H9 (cell line): ENCODE measurements around the gene SERINC3. TPM values are rescaled to one million over a fixed set of nuclear protein-coding genes. Genes with fewer than 3 reads are reported as not detected.

ENCODE experiments used
- DNase-seq: peaks from one replicate; pipeline ENCODE4 v3.0.0-alpha.2; 2017
- H2AFZ ChIP-seq: one replicate; pipeline ENCODE4 v1.6.1; 2013; ENCODE audit warnings: mild to moderate bottlenecking, low read length, control low read depth, moderate library complexity
- H2AK5ac ChIP-seq: 2 replicates; pipeline ENCODE4 v1.6.1; 2013; ENCODE audit warnings: low read length, control low read depth, mixed read lengths; ENCODE audit not compliant: insufficient read length
- H2BK120ac ChIP-seq: one replicate; pipeline ENCODE4 v1.6.1; 2013; ENCODE audit warnings: low read depth, mild to moderate bottlenecking, low read length, control low read depth, inconsistent platforms; ENCODE audit not compliant: poor library complexity, severe bottlenecking
- H2BK12ac ChIP-seq: 2 replicates; pipeline ENCODE4 v1.6.1; 2013; ENCODE audit warnings: low read length, control low read depth, mixed read lengths, low read depth; ENCODE audit not compliant: insufficient read length
- H2BK15ac ChIP-seq: 2 replicates; pipeline ENCODE4 v1.6.1; 2013; ENCODE audit warnings: low read depth, low read length, control low read depth
- H2BK20ac ChIP-seq: one replicate; pipeline ENCODE4 v1.6.1; 2013; ENCODE audit warnings: low read depth, mild to moderate bottlenecking, low read length, control low read depth, inconsistent platforms; ENCODE audit not compliant: poor library complexity, severe bottlenecking
- H2BK5ac ChIP-seq: 2 replicates; pipeline ENCODE4 v1.6.1; 2013; ENCODE audit warnings: low read length, control low read depth, mixed read lengths; ENCODE audit not compliant: insufficient read length
- H3K14ac ChIP-seq: 2 replicates; pipeline ENCODE4 v1.6.1; 2013; ENCODE audit warnings: low read length, control low read depth; ENCODE audit not compliant: insufficient read depth
- H3K18ac ChIP-seq: 2 replicates; pipeline ENCODE4 v1.6.1; 2013; ENCODE audit warnings: low read depth, mild to moderate bottlenecking, mixed read lengths, low read length, control low read depth; ENCODE audit not compliant: insufficient read length
- H3K23ac ChIP-seq: 2 replicates; pipeline ENCODE4 v1.6.1; 2013; ENCODE audit warnings: low read length, control low read depth, mixed read lengths, low read depth; ENCODE audit not compliant: insufficient read length
- H3K23me2 ChIP-seq: 2 replicates; pipeline ENCODE4 v1.6.1; 2013; ENCODE audit warnings: low read depth, mild to moderate bottlenecking, mixed read lengths, low read length, control low read depth; ENCODE audit not compliant: insufficient read length, poor library complexity, severe bottlenecking
- H3K27ac ChIP-seq: 2 replicates; pipeline ENCODE4 v1.5.1; 2013; ENCODE audit warnings: low read length, control low read depth, mixed read lengths, low read depth; ENCODE audit not compliant: insufficient read length
- H3K27me3 ChIP-seq: 2 replicates; pipeline ENCODE4 v1.6.1; 2013; ENCODE audit warnings: low read length, control low read depth, inconsistent platforms; ENCODE audit not compliant: insufficient read depth
- H3K4ac ChIP-seq: 2 replicates; pipeline ENCODE4 v1.6.1; 2013; ENCODE audit warnings: low read depth, mild to moderate bottlenecking, control low read depth, inconsistent platforms, low read length, moderate library complexity
- H3K4me1 ChIP-seq: 2 replicates; pipeline ENCODE4 v1.6.1; 2013; ENCODE audit warnings: low read length, control low read depth, inconsistent platforms; ENCODE audit not compliant: insufficient read depth
- H3K4me2 ChIP-seq: 2 replicates; pipeline ENCODE4 v1.6.1; 2013; ENCODE audit warnings: low read length, control low read depth, mixed read lengths; ENCODE audit not compliant: insufficient read length, insufficient read depth
- H3K56ac ChIP-seq: 2 replicates; pipeline ENCODE4 v1.6.1; 2013; ENCODE audit warnings: low read depth, mild to moderate bottlenecking, mixed read lengths, low read length, control low read depth; ENCODE audit not compliant: insufficient read length
- H3K79me1 ChIP-seq: 2 replicates; pipeline ENCODE4 v1.6.1; 2013; ENCODE audit warnings: low read depth, mild to moderate bottlenecking, moderate library complexity, low read length, control low read depth, inconsistent platforms; ENCODE audit not compliant: insufficient read depth, poor library complexity, severe bottlenecking
- H3K79me2 ChIP-seq: 2 replicates; pipeline ENCODE4 v1.6.1; 2013; ENCODE audit warnings: low read length, control low read depth, inconsistent platforms; ENCODE audit not compliant: insufficient read depth
- H3K9ac ChIP-seq: 2 replicates; pipeline ENCODE4 v1.6.1; 2013; ENCODE audit warnings: low read length, control low read depth, mixed read lengths; ENCODE audit not compliant: insufficient read length; ENCODE audit errors: extremely low read depth
- H3K9me3 ChIP-seq: one replicate; pipeline ENCODE4 v1.6.1; 2013; ENCODE audit warnings: low read depth, low read length, inconsistent platforms; ENCODE audit not compliant: control insufficient read depth
- H3T11ph ChIP-seq: one replicate; pipeline ENCODE4 v1.6.1; 2013; ENCODE audit warnings: mild to moderate bottlenecking, low read length, control low read depth, inconsistent platforms
- H4K20me1 ChIP-seq: one replicate; pipeline ENCODE4 v1.6.1; 2013; ENCODE audit not compliant: control insufficient read depth, insufficient read length, insufficient read depth
- H4K5ac ChIP-seq: 2 replicates; pipeline ENCODE4 v1.6.1; 2013; ENCODE audit warnings: low read depth, mild to moderate bottlenecking, mixed read lengths, low read length, control low read depth; ENCODE audit not compliant: insufficient read length
- H4K8ac ChIP-seq: replicated peaks from 2 replicates; pipeline ENCODE4 v1.6.1; 2013; ENCODE audit warnings: low read length, control low read depth, mixed read lengths, low read depth; ENCODE audit not compliant: insufficient read length
- H4K91ac ChIP-seq: 2 replicates; pipeline ENCODE4 v1.6.1; 2013; ENCODE audit warnings: low read depth, mild to moderate bottlenecking, moderate library complexity, mixed read lengths, low read length, control low read depth; ENCODE audit not compliant: insufficient read length
- H3K27ac Mint-ChIP-seq, 3 experiments: 2 replicates in 2 of 3; 3 replicates in 1 of 3; pipeline ENCODE4 v1.8.0; 2020 to 2021; ENCODE audit warnings: mixed read lengths in 3 of 3, mild to moderate bottlenecking in 1 of 3, moderate library complexity in 1 of 3
- H3K27me3 Mint-ChIP-seq: 2 replicates; pipeline ENCODE4 v1.8.0; 2021; ENCODE audit warnings: low read depth, mild to moderate bottlenecking, moderate library complexity, mixed read lengths
- H3K36me3 Mint-ChIP-seq, 3 experiments: 2 replicates in 2 of 3; 3 replicates in 1 of 3; pipeline ENCODE4 v1.8.0; 2020 to 2021; ENCODE audit warnings: low read depth in 3 of 3, mixed read lengths in 3 of 3; ENCODE audit not compliant: insufficient read depth in 1 of 3
- H3K4me1 Mint-ChIP-seq, 2 experiments: 2 replicates each; pipeline ENCODE4 v1.8.0; 2020; ENCODE audit warnings: mixed read lengths in 2 of 2
- H3K4me3 Mint-ChIP-seq, 2 experiments: 2 replicates in 1 of 2; 3 replicates in 1 of 2; pipeline ENCODE4 v1.8.0; 2020 to 2021; ENCODE audit warnings: mild to moderate bottlenecking in 2 of 2, mixed read lengths in 2 of 2, moderate library complexity in 1 of 2
- H3K9me3 Mint-ChIP-seq, 2 experiments: 2 replicates in 1 of 2; 3 replicates in 1 of 2; pipeline ENCODE4 v1.8.0; 2020; ENCODE audit warnings: mild to moderate bottlenecking in 2 of 2, mixed read lengths in 2 of 2, moderate library complexity in 1 of 2
- CTCF ChIP-seq: fragments of 200-600 bp; sonication (generic); conservative IDR thresholded peaks from 3 replicates; pipeline ENCODE4 v1.8.0; 2021; ENCODE audit warnings: antibody characterized with exemption, mild to moderate bottlenecking
- WGBS: extraction: QIAGEN DNeasy Blood & Tissue Kit; methylation state at CpG from one replicate; pipeline ENCODE4 v1.1.7; 2013; ENCODE audit warnings: missing lambda C conversion rate, low lambda C conversion rate, mixed read lengths; ENCODE audit not compliant: insufficient read length; ENCODE audit errors: extremely low coverage; 5-methylcytosine and 5-hydroxymethylcytosine counted together
- total RNA-seq: library from RNA; stranded (reverse); gene quantifications from 2 replicates; pipeline ENCODE4 v1.2.1, GENCODE V29; 2021

SERINC3 gene
- total RNA-seq, 1 experiment from 2014 or later, result 41.5 TPM

- no peaks in the 10 kb centered on the region for H3K27me3 ChIP-seq
- no peak overlapping the region for H4K5ac ChIP-seq
- no peak overlapping the region for H3K4me2 ChIP-seq
- H3K79me1 ChIP-seq, result no peaks in the 10 kb centered on the region
- no peak overlapping the region for H2AFZ ChIP-seq
- H3K14ac ChIP-seq, result no peak overlapping the region
- no peak overlapping the region for H3K9ac ChIP-seq
- H3K4me1 ChIP-seq, result no peaks in the 10 kb centered on the region
- no peak overlapping the region for H3K27ac ChIP-seq
- no peak overlapping the region for H2BK120ac ChIP-seq
- WGBS, result no CpG with 5 or more reads among the region's 6 CpGs
- no peaks in the 10 kb centered on the region for H3K79me2 ChIP-seq
- H2BK12ac ChIP-seq, result no peak overlapping the region
- no peaks in the 10 kb centered on the region for H3K9me3 Mint-ChIP-seq
- H2BK5ac ChIP-seq, result no peak overlapping the region
- no peak overlapping the region for H4K91ac ChIP-seq
- H3K56ac ChIP-seq, result no peak overlapping the region
- no peaks in the 10 kb centered on the region for H4K20me1 ChIP-seq
- H3K23ac ChIP-seq, result no peak overlapping the region
- no peak overlapping the region for H3K27ac Mint-ChIP-seq
- H3K9me3 ChIP-seq, result no peaks in the 10 kb centered on the region
- no peak for DNase-seq
- no peak overlapping the region for H2AK5ac ChIP-seq
- no peak overlapping the region for H3K18ac ChIP-seq
- no peak overlapping the region for H3K4me3 Mint-ChIP-seq
- H3T11ph ChIP-seq, result no peak overlapping the region
- H3K4ac ChIP-seq, result no peak overlapping the region
- no peaks in the 10 kb centered on the region for H3K27me3 Mint-ChIP-seq
- H3K36me3 Mint-ChIP-seq, result no peaks in the 10 kb centered on the region
- H4K8ac ChIP-seq, result no peak overlapping the region
- TF ChIP-seq CTCF, result no peak
- H3K4me1 Mint-ChIP-seq, result peaks cover 0 to 8% of the 10 kb centered on the region in 2 experiments; a peak in 2 of 4 replicates
- H3K23me2 ChIP-seq, result no peaks in the 10 kb centered on the region
- no peak overlapping the region for H2BK20ac ChIP-seq
- H2BK15ac ChIP-seq, result no peak overlapping the region
These were observed 49.6 kb upstream of the SERINC3 start for GRCh38 chr20:44571362-44571988.
